ENCODE results near the gene APBB2.
A peak's percentile ranks its signal among the peaks of the same experiment; 100 is the strongest.
"Not testable (repeated sequence)": the region's sequence is repeated elsewhere in the genome, so short reads cannot be mapped to it uniquely, and the experiment has no call there.

APBB2 gene

DNA sequence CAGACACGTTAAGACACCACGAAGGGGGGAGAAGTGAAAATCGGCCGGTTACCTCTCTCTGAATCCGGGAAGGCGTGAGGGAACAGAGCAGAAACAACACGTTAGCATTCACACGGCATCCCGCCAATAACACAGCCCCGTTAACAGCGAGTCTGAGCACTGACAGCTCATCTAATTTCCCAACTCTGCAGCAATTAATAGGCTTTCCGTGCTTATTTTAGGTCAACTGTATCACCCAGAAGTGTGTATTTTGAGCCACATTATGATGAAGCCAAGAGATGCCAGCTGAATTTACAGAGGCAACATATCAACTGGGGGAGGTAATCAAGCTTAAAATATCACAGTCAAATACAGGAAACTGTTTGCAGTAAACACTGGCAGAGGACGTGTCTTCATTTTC lies 372.0 kb downstream of the APBB2 start:
- no peak for DNase-seq

DNA sequence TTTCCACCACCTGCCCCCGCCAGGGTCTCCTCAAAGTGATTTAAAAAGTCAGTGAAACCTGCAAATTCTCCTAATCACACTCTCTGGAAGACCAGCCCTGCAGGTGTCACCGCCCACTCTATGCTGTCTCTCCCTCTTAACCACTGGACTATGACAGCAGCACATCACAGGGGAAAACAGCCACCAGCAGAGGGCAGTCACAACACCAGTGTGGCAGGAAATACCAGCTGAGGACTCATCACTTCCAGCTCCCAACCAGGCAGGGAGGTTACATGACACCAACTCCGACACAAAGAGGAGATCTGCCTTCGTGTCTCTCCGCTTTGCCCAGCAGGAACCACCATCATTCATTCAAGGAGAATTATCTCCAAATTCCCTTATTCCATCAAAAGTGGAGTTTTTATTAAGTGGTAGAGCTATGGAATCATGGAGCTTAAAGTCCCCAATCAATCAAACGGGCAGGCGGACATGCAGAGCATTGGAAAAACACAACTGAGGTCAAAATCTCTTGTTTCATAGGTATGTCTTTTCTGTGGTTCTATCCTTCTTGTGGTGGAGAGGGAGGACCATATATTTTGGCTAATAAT lies 373.3 kb downstream of the APBB2 start:
- DNase-seq: peak; percentile 59 to 64

DNA sequence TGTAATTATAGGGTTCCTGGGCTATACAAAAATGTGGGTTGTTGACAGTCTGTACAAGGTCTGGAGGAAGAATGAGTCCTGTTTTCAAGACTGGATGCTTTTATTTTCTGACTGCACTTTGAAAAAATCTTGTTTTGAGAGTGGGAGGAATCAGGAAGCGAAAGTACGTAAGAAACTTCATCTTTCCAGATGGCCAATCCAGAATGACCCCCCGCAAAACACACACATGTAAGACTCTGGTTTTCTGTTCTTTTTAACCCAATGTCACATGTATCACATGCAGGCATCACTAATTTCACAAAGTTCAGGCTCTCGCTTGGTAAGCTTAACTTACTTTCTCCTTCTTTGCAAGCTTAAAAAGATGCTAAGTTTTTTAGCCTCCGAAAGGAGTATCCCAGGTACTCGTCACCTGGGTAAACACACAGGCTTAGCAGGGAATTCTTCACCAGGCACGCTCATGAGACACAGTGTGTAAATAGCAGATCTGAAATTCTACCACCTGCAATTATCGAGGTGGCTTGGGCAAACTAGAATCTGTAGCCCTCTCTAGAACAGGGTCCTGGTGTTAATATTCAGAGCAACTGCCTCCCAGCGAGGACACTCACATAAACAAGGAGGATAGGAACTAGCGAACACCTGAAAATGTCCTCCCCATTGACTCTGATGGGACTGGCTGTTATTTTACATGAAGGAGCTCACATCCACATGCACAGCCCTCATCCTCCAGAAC lies 373.9 kb downstream of the APBB2 start:
- DNase-seq: no peak

DNA sequence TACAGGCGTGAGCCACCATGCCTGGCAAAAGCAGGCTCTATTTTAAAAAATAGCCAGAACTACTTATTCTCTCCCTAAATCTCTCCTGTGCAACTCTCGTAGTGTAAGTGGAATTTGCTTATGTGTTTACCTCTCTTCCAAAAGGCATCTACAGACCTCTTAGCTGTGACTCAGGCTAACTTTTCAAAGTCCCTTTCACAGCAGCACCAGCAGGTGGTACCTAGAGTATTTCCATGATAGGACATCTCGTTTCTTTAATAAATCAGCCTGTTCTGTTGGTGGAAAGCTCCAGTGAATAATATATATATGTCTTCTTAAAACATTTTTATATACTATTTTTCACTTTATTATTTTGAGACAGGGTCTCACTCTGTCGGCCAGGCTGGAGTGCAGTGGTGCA lies 375.6 kb downstream of the APBB2 start:
- DNase-seq: no peak

DNA sequence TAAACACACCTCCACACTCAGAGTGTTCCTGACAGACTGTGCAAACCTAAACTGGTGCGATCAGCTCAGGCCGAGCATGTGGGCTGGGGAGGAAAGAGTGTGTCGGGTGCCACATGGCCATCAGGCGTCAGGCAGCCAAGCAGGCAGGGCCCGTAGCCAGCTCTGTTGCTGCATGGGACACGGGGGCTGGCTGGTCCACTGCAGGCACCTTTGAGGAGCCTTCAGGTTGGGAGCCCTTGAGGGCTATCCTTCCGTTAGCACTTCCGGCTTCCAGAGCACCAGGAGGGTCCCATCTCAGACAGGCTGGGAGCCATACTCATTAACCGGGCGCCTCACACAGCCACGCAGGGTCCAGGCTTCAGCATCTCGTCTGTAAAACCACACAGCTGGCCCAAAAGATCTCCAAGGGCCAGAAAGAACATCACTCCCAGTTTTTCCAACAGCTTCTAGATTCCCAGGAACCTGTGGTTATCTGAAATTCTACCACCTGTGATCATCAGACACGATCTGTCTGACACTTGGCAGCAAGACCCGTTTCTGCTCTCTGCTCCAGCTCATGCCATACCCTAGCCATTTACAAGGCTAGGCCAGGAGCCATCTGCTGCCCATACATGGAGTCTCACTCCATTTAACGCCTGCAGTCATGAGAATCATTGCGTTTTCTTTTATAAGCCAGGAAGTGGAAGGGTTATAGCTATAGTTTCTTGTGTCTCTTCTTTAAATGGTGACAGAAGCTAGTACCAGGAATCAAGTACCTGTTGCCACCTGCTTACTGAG lies 377.1 kb downstream of the APBB2 start:
- no peak for DNase-seq

DNA sequence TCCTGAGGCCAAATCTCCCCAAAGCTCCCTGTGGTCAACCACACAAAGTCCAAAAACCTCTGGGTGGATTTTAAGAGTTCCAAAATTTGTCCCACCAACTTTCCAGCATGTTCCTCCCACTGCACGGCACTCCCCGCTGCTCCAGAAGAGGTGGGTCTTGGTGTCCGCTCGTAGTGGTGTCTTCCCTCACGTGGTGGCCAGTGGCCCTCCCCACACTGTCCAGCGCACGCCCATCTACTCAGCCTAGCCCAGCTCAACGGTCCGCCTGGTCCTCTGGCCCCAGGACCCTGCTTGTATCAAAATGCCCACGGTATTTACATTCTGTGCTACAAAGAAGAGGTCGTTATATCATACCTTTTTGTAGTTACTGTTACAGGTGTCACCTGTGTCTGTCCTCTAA lies 381.1 kb downstream of the APBB2 start:
- no peak for DNase-seq

DNA sequence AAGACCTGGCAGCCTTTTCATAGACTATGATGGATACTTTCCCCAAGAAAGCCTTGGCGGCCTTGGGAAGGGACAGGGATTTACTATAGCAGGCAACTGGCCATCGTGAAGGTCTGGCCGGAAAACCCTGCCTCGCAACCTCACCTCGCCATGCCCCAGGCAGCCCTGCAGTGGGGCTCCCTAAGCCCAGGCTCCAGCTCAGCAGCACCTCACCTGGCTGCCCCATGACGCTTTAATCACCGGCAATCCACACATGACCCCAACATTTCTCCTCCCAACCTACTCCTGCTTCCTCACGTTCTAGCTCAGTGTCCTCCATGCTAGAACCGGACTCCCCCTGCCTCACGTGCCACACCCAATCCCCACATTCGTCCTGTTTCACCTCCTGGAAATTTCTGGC lies 382.2 kb downstream of the APBB2 start:
- DNase-seq: no peak

DNA sequence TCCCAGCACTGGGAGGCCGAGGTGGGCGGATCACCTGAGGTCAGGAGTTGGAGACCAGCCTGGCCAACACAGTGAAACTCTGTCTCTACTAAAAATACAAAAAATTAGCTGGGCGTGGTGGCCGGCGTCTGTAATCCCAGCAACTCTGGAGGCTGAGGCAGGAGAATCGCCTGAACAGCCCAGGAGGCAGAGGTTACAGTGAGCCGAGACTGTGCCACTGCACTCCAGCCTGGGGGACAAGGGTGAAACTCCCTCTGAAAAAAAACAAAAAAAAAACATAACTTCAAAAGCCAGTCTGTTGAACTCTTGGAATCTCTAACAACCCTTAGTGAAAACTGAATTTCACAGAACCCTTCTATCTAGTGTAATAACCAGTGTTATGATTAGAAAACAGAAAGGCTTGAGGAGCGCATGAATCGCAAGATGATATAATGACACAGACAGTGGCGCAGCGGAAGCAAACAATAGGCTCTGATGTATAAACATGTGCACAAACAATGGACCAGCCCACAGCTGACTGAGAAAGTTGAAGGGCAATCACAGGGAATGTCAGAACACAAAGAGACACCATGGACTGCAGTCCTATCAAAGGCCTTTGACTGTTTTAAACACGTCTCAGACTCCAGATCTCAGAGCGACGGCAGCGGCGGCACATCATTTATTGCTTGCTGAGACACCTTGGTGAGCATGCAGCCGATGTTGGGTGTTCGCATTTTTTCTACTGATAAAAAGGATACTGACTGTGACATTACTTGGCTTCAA lies 383.0 kb downstream of the APBB2 start:
- DNase-seq: no peak

DNA sequence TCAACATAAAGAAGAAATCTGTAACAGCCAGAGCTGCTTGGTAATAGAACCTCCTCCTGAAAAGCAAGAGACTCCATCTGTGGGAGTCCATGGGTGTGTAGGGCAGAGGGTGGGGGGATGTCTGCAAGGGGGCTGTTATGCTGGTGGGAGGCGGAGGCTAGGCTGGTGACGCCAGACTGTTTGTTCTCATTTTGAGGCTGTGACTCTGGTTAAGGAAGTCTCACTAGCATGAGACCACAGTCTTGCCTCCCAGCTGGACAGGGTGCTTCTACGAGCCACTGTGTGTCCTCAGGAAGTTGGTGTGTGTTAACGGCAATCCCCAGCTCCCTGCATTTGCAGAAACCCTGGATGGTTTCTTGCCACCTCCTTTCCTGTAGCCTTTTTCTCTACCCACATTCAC lies 384.8 kb downstream of the APBB2 start:
- DNase-seq: no peak

DNA sequence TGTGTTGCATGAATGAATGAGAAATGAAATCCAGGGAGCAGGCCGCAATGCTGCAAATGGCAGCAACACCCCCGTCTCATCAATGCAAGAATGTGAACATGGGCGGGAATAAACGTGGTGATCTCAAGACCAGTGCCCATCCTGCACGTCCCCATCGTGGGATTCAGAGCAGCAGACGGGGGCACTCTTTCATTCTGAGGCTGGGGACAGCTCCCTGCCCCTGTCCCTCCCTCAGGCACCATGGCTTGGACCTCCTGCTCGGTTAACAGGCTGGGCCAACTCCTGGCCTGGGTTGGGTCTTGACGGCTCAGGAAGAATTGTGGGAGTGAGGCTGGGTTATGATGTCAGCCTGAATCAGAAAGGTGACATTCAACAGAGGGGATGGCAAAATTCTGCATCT lies 385.7 kb downstream of the APBB2 start:
- DNase-seq: no peak

DNA sequence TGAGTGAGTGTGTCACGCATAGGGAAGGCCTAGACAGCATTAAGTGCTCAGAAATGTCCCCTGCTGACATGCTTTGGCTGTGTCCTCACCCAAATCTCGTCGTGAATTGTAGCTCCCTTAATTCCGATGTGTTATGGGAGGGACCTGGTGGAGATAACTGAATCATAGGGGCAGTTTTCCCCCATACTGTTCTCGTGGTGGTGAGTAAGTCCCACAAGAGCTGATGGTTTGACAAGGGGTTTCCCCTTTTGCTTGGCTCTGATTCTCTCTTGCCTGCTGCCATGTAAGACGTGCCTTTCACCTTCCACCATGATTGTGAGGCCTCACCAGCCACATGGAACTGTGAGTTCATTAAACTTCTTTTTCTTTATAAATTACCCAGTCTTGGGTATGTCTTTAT lies 386.6 kb downstream of the APBB2 start:
- DNase-seq: no peak

DNA sequence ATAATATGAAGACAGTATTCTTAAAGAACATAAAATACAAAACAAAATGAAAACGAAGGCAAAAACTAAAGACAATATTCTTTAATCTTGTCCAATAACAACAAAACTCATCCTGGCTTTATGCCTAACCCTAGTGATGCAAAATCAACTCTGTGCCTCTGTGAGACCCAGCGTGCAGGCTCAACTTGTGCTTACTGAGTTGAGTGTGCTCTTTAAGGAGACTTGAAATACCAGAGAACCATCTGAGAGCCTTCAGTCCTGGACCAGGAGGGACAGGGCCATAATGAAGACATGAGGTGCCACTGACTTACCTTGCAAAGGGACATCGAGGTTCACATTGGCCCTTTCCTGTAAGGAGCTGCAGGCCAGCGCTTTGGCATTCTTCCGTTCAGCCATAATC lies 387.5 kb downstream of the APBB2 start:
- no peak for DNase-seq

DNA sequence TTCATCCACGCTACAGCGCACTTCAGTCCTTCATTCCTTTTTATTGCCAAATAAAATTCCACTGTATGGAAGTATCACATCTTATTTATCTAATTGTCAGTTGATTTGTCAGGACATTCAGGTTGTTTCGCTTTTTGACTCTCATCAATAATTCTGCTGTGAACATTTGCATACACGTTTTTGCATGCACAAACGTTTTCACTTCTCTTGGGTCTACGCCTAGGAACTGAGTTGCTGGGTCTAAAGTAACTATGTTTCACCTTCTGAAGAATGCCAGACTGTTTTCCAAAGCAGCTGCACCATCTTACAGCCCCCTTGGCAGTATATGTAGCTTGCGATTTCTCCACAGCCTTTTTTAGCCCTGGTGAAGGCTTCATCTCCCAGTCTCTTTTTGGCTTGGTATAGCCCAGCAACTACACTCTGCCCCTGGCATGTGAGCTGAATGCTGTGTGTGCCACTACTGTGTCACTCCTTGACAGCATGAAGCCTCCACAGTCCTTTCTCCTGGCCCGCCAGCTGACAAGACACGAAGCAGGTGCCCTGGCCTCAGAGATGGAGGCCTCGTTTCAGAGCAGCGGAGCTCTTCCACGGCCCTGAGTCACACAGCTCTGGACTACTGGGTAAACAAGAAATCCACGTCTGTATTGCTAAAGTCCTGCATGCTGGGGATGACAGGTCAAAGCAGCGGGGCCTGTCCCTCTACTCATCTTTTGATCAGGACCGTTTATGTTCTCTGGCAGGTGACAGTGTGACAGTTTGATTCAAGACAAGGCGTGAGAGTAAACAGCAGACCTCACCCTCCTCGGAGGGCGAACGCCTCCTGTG lies 389.1 kb downstream of the APBB2 start:
- no peak for DNase-seq

DNA sequence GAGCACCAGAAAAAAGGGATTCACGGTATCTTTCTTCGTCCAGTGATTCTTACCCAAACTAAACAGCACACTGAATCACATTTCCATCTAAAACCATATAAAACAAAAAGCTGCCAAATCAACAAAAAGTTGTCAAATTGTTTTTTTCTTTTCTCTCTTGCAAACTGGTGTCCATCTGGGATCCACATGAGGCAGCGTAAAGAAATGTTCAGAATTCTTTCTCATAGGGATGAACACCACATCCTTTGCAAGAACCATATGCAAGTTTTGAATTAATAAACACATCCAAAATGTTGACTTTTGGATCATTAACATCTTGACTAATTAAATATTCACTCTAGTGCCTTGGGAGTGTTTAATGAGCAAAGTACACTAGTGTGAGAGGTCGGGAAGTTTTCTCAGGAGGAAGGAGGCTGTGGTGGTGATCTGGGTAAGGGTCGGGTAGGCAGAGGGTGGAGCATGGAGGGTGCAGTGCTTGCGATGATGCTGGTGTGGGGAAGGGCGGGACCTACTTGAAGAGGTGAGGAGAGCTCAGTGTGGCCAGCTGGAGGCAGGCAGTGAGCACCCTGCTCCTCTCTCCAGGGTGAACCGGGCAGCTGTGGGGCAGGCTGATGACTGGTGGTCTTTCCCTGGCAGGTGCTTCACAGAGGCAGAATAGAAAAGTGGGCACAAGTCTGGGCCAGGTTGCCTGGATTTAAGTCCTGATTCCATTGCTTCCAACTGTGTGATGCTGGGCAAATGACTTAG lies 391.7 kb downstream of the APBB2 start:
- DNase-seq: no peak

DNA sequence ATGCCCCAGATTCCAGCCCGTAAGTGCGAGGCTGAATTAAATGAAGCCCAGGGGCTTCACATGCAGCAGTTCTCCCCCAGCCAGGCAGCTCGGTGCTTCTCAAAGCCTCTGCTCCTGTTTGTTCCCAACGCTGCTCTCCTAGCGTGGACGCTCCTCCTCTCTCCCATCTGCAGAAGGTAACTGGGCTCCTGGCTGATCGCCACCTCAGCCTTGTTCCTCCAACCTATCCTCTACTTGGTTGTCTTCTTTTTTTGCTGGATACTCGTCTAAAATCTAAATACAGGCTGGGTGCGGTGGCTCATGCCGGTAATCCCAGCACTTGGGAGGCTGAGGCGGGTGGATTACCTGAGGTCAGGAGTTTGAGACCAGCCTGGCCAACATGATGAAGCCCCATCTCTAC lies 394.2 kb downstream of the APBB2 start:
- DNase-seq: no peak

DNA sequence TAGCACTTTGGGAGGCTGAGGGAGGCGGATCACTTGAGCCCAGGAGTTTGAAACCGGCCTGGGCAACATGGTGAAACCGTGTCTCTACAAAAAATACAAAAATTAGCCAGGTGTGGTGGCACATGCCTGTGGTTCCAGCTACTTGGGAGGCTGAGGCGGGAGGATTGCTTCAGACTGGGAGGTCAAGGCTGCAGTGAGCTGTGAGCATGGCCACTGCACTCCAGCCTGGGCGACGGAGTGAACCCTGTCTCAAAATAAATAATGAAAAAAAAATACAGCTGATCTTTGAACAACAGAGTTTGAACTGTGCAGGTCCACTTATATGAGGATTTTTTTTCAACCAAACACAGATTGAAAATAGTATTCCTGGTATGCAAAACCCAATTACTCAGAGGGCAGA lies 397.2 kb downstream of the APBB2 start:
- not testable (repeated sequence) for DNase-seq

DNA sequence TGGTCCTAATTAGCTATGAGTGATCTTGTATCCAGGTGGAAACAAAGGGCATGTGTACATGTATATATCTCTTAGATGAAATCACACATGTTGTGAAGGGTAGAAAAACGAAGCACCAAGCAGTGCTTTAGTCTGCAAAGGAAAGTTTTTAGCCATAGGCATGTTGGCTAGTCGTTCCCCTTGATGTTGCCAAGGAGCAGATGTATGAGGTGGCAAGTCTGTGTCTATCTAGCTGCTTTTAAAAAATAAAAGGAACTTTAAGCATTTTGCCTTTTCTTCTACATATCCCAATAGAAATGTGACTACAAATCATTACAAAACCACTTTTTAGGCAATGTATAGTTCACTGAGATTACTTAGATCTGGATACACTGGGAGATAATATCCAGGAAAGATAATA lies 401.5 kb downstream of the APBB2 start:
- no peak for DNase-seq

DNA sequence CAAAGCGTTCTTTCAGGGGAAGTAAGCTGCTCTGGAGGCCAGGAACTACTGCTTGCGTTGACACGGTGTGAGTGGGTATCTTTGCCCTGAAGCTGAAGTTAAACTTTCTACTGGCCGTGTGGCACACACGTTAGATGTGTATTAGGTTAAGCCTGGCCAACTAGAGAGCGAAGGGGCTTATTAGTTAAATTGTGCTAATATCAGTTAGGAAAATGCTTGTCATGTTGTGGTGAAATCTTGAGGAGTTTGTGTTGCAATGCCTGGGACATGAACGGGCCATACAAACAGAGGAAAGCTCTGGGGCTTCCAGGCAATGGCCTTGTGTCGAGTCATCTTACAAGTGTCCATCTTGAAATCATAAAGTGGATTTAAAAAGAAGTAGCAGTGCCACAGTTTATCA lies 402.0 kb downstream of the APBB2 start:
- peak; percentile 51 to 59 for DNase-seq

DNA sequence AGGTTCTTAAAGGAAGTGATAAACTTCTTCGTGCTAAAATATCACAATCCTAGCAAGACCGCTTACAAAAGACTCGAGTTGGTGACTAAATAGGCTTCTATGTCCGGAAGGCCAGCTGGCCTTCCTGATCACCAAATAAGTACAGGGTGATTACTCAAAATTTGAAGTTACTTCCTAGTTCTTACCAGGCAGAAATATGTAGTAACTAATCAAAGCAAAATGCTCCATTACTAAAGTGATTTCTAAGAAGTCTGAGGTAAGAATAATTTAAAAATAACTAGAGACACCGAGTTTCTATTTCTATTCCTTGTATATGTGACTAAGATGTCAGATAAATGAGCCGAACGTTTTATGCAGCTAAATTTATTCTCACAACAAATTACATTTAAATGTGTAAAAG lies 402.4 kb downstream of the APBB2 start:
- DNase-seq: peak; percentile 14 to 34

DNA sequence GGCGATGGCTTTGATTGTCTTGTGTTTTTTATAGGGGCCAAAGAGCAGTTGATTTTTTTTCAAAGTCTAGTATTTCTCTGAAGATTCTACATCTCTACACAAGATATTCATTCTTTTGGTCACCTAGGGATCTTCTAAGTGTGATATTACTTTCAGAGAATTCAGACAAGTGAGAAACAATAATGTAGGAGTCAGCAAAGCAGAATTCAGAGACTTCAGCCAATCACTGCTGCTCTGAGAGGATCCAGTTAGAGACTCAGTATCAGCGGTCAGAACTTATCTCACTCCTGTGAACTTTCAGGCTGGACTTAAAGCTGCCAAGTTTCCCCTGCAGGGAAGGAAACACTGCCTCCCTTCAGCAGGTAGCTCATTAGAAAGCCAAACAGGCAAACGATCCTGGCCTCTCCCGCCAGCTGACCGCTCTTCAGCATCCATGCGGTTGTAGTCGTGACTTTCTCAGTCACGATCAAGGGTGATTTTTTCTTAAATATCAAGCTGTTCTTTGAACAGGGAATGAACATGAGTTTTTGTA lies 405.4 kb downstream of the APBB2 start:
- no peak for DNase-seq

DNA sequence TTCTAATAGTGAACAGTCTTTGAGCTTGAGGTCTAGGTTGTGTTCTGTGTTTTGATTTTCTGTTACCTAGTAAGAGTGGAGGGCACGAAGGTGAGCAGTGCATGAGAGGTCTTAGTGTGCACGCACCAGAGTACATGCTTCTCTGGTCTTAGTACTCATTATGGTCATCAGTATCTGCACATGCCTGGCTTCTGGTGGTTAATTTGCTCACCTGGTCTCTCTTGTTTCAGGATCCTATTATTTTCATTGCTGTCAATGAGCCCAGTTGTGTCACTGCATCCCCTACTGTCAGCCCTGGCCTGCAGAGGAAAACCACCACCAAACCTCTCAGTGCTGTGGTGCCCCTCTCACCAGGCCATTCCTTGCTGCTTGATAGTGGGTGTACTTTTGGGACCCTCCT lies 409.7 kb downstream of the APBB2 start:
- no peak for DNase-seq

DNA sequence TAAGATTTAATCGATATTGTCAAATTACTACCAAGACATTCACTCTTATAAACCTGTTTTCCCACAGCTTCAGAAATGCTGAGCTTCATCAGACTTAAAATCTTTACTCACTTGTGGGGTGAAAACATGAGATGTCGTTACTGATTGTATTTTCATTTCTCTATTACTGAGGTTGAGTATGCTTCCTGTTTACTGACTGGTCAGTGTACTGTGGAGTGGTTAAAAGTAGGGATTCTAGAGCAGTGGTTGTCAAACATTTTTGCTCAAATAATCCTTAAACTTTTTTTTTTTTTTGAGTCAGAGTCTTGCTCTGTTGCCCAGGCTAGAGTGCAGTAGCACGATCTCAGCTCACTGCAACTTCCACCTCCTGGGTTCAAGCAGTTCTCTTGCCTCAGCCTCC lies 414.3 kb downstream of the APBB2 start:
- DNase-seq: no peak
